Esophagus squamous epithelium (tissue), 4 donors: Measurements from ENCODE around the gene HMG20A.

Source experiments
- CTCF ChIP-seq, 6 experiments: fragments of 450-650 bp in 4 of 6; fragments of 200-600 bp in 2 of 6; sonication (generic) in 2 of 6; IDR thresholded peaks; one replicate each; pipeline ENCODE4 v1.5.1; 2016 to 2019; ENCODE audit warnings: antibody characterized with exemption in 6 of 6, mild to moderate bottlenecking in 4 of 6, moderate library complexity in 4 of 6
- POLR2A ChIP-seq, 4 donors: fragments of 450-650 bp; IDR thresholded peaks; one replicate each; pipeline ENCODE4 v1.6.1; 2017; ENCODE audit warnings: antibody characterized with exemption in 4 of 4, mild to moderate bottlenecking in 4 of 4, moderate library complexity in 3 of 4

GRCh38 chr15:77430652-77431051, 10.0 kb downstream of the HMG20A start:
- TF ChIP-seq CTCF (IDR thresholded peaks at IDR 0.05), result no peak
- no peak for TF ChIP-seq POLR2A (IDR thresholded peaks at IDR 0.05)
